Measurements from ENCODE around the gene FADS3.

DNA sequence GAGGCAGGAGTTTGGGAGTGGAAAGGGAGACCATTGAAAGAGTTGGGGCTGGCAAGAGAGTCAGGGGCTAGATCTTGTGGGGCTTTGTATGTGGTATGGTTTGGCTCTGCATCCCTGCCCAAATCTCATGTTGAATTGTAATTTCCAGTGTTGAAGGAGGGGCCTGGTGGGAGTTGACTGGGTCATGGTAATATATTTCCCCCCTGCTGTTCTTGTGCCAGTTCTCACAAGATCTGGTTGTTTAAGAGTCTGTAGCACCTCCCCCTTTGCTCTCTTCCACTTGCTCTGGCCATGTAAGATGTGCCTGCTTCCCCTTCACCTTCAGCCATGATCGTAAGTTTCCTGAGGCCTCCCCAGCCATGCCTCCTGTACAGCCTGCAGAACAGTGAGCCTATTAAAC is 36.2 kb upstream of the FADS3 start:
- TF ChIP-seq CTCF (conservative IDR thresholded peaks at IDR 0.05; ENCODE audit: low read depth, low read length), result no peak
- TF ChIP-seq EZH2 (IDR thresholded peaks at IDR 0.05; ENCODE audit: low read length, unreplicated experiment), result no peak
- TF ChIP-seq EZH2phosphoT487 (IDR thresholded peaks at IDR 0.05; ENCODE audit: borderline replicate concordance, low read length), result no peak
